ENCODE data around the gene FAM13C.
"Not testable (repeated sequence)": the region's sequence is repeated elsewhere in the genome, so short reads cannot be mapped to it uniquely, and the experiment has no call there.

FAM13C gene

GRCh38 chr10:59362144-59362958 lies at the start of gene FAM13C:
Gene FAM13C, minus strand, starts transcription at chr10:59362549. Its CDS starts 89 bp downstream, at chr10:59362460.
- ATAC-seq: peak; percentile 93
- TF ChIP-seq CSRNP3 (CRISPR knock-in tag; IDR thresholded peaks at IDR 0.05): no peak
- TF ChIP-seq, protein P1, sequence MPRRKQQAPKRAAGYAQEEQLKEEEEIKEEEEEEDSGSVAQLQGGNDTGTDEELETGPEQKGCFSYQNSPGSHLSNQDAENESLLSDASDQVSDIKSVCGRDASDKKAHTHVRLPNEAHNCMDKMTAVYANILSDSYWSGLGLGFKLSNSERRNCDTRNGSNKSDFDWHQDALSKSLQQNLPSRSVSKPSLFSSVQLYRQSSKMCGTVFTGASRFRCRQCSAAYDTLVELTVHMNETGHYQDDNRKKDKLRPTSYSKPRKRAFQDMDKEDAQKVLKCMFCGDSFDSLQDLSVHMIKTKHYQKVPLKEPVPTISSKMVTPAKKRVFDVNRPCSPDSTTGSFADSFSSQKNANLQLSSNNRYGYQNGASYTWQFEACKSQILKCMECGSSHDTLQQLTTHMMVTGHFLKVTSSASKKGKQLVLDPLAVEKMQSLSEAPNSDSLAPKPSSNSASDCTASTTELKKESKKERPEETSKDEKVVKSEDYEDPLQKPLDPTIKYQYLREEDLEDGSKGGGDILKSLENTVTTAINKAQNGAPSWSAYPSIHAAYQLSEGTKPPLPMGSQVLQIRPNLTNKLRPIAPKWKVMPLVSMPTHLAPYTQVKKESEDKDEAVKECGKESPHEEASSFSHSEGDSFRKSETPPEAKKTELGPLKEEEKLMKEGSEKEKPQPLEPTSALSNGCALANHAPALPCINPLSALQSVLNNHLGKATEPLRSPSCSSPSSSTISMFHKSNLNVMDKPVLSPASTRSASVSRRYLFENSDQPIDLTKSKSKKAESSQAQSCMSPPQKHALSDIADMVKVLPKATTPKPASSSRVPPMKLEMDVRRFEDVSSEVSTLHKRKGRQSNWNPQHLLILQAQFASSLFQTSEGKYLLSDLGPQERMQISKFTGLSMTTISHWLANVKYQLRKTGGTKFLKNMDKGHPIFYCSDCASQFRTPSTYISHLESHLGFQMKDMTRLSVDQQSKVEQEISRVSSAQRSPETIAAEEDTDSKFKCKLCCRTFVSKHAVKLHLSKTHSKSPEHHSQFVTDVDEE (CRISPR knock-in tag; IDR thresholded peaks at IDR 0.05): 0 out of 2 replicates have a peak, but pooled peaks have one; percentile 42
- TF ChIP-seq TOX (CRISPR knock-in tag; IDR thresholded peaks at IDR 0.05; ENCODE audit: borderline replicate concordance): no peak
- 0 out of 2 replicates have a peak, but pooled peaks have one; percentile 34 for TF ChIP-seq ZFP3 (CRISPR knock-in tag; IDR thresholded peaks at IDR 0.05)
- no peak for TF ChIP-seq ZFP30 (CRISPR knock-in tag; IDR thresholded peaks at IDR 0.05)

DNA sequence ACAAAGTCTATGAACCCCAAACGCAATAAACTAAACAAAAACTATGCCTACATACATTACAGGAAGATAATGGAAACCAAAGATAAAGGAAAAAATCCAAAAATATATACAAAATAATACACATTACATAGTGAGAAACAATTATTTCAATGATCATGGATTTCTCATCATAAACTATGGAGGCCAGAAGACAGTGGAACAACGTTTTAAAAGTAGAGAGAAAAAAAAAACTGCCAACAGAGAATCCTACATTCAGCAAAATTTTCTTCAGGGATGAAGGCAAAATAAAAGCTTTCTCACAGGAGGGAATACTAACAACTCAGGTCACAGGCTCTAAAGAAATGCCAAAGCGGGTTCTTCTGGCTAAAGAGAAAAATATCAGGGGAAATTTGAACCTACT lies 42.9 kb upstream of the FAM13C start:
- TF ChIP-seq ZNF8 (CRISPR knock-in tag; IDR thresholded peaks at IDR 0.05): no peak
- no peak for TF ChIP-seq RARB (CRISPR knock-in tag; IDR thresholded peaks at IDR 0.05)
- no peak for TF ChIP-seq ESRRG (CRISPR knock-in tag; IDR thresholded peaks at IDR 0.05)
- TF ChIP-seq TOX (CRISPR knock-in tag; IDR thresholded peaks at IDR 0.05; ENCODE audit: borderline replicate concordance): no peak
- no peak for TF ChIP-seq ZC3H10 (CRISPR knock-in tag; IDR thresholded peaks at IDR 0.05)
- no peak for TF ChIP-seq OSR1 (CRISPR knock-in tag; IDR thresholded peaks at IDR 0.05)
- TF ChIP-seq CSDC2 (CRISPR knock-in tag; IDR thresholded peaks at IDR 0.05): no peak
- no peak for TF ChIP-seq GLIS3 (CRISPR knock-in tag; IDR thresholded peaks at IDR 0.05)
- TF ChIP-seq ZFP30 (CRISPR knock-in tag; IDR thresholded peaks at IDR 0.05): no peak
- TF ChIP-seq, protein P1 (CRISPR knock-in tag; IDR thresholded peaks at IDR 0.05): no peak
- TF ChIP-seq, protein P2, sequence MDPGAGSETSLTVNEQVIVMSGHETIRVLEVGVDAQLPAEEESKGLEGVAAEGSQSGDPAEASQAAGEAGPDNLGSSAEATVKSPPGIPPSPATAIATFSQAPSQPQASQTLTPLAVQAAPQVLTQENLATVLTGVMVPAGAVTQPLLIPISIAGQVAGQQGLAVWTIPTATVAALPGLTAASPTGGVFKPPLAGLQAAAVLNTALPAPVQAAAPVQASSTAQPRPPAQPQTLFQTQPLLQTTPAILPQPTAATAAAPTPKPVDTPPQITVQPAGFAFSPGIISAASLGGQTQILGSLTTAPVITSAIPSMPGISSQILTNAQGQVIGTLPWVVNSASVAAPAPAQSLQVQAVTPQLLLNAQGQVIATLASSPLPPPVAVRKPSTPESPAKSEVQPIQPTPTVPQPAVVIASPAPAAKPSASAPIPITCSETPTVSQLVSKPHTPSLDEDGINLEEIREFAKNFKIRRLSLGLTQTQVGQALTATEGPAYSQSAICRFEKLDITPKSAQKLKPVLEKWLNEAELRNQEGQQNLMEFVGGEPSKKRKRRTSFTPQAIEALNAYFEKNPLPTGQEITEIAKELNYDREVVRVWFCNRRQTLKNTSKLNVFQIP (CRISPR knock-in tag; IDR thresholded peaks at IDR 0.05; ENCODE audit: borderline replicate concordance, low read depth): no peak
- no peak for ATAC-seq

GRCh38 chr10:59400214-59400613 lies 37.9 kb upstream of the FAM13C start:
- no peak for ATAC-seq
- no peak for TF ChIP-seq ISL1 (CRISPR knock-in tag; IDR thresholded peaks at IDR 0.05)
- TF ChIP-seq ZNF565 (CRISPR knock-in tag; conservative IDR thresholded peaks at IDR 0.05; ENCODE audit: low read depth): no peak
- no peak for TF ChIP-seq CSRNP3 (CRISPR knock-in tag; IDR thresholded peaks at IDR 0.05)
- TF ChIP-seq ZNF8 (CRISPR knock-in tag; IDR thresholded peaks at IDR 0.05): no peak
- no peak for TF ChIP-seq ZC3H10 (CRISPR knock-in tag; IDR thresholded peaks at IDR 0.05)
- TF ChIP-seq PPARA (CRISPR knock-in tag; IDR thresholded peaks at IDR 0.05; ENCODE audit: borderline replicate concordance): no peak
- TF ChIP-seq GLIS3 (CRISPR knock-in tag; IDR thresholded peaks at IDR 0.05): no peak
- no peak for TF ChIP-seq RARB (CRISPR knock-in tag; IDR thresholded peaks at IDR 0.05)
- TF ChIP-seq ZFP30 (CRISPR knock-in tag; IDR thresholded peaks at IDR 0.05): no peak
- TF ChIP-seq CSDC2 (CRISPR knock-in tag; IDR thresholded peaks at IDR 0.05): no peak
- TF ChIP-seq TCF4 (CRISPR knock-in tag; IDR thresholded peaks at IDR 0.05; ENCODE audit: borderline replicate concordance): no peak
- TF ChIP-seq ARNTL (CRISPR knock-in tag; IDR thresholded peaks at IDR 0.05; ENCODE audit: borderline replicate concordance, low read depth): no peak
- no peak for TF ChIP-seq TOX (CRISPR knock-in tag; IDR thresholded peaks at IDR 0.05; ENCODE audit: borderline replicate concordance)
- TF ChIP-seq ZNF70 (CRISPR knock-in tag; IDR thresholded peaks at IDR 0.05): no peak

DNA sequence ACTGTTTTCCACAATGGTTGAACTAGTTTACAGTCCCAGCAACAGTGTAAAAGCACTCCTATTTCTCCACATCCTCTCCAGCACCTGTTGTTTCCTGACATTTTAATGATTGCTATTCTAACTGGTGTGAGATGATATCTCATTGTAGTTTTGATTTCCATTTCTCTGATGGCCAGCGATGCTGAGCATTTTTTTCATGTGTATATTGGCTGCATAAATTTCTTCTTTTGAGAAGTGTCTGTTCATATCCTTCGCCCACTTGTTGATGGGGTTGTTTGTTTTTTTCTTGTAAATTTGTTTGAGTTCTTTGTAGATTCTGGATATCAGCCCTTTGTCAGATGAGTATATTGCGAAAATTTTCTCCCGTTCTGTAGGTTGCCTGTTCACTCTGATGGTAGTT lies 37.0 kb upstream of the FAM13C start:
- ATAC-seq: not testable (repeated sequence)
